Chondrocyte (in vitro differentiated cells): Measurements from ENCODE around the gene RPL13A. TPM values are rescaled to one million over a fixed set of nuclear protein-coding genes. Genes with fewer than 3 reads are reported as not detected.

Experiments
- DNase-seq: peaks from one replicate; pipeline ENCODE4 v3.0.0; 2021; ENCODE audit warnings: mixed read lengths, low spot score
- H3K27ac Mint-ChIP-seq: one replicate; pipeline ENCODE4 v1.8.0; 2021; ENCODE audit warnings: mild to moderate bottlenecking, moderate library complexity, mixed read lengths; ENCODE audit not compliant: unreplicated experiment
- H3K27me3 Mint-ChIP-seq: 2 replicates; pipeline ENCODE4 v1.8.0; 2021; ENCODE audit warnings: low read depth, mixed read lengths
- H3K36me3 Mint-ChIP-seq: 2 replicates; pipeline ENCODE4 v1.8.0; 2021; ENCODE audit warnings: low read depth, mixed read lengths
- H3K4me1 Mint-ChIP-seq: 2 replicates; pipeline ENCODE4 v1.8.0; 2021; ENCODE audit warnings: low read depth, mild to moderate bottlenecking, mixed read lengths
- H3K4me3 Mint-ChIP-seq: one replicate; pipeline ENCODE4 v1.8.0; 2021; ENCODE audit warnings: mild to moderate bottlenecking, moderate library complexity, mixed read lengths; ENCODE audit not compliant: unreplicated experiment
- H3K9me3 Mint-ChIP-seq: 2 replicates; pipeline ENCODE4 v1.8.0; 2021; ENCODE audit warnings: low read depth, mixed read lengths
- CTCF ChIP-seq: fragments of 200-600 bp; sonication (generic); IDR thresholded peaks from 2 replicates; pipeline ENCODE4 v1.5.0; 2021; ENCODE audit warnings: antibody characterized with exemption, mild to moderate bottlenecking, moderate library complexity
- total RNA-seq: library from RNA; stranded (reverse); gene quantifications from 3 replicates; pipeline ENCODE4 v1.2.1, GENCODE V29; 2021

Gene RPL13A
- total RNA-seq, 1 donor from 2014 or later = 1,602 TPM

- Mint-ChIP-seq H3K27ac (no peak overlapping the region), H3K36me3 (peaks cover 3% of the 10 kb centered on the region), H3K4me1 (peaks cover 21% of the 10 kb centered on the region), H3K9me3 (no peaks in the 10 kb centered on the region), H3K4me3 (no peak overlapping the region), H3K27me3 (peaks cover 12% of the 10 kb centered on the region)
- no peak for DNase-seq
- no peak for TF ChIP-seq CTCF
Observed at GRCh38 chr19:49445997-49446396, 41.4 kb upstream of the RPL13A start.

GRCh38 chr19:49447485-49448431, 39.6 kb upstream of the RPL13A start:
- H3K27me3 Mint-ChIP-seq = no peaks in the 10 kb centered on the region
- no peak overlapping the region for H3K4me3 Mint-ChIP-seq
- no peak for DNase-seq
- H3K36me3 Mint-ChIP-seq = peaks cover 3% of the 10 kb centered on the region
- peaks cover 21% of the 10 kb centered on the region for H3K4me1 Mint-ChIP-seq
- no peak overlapping the region for H3K27ac Mint-ChIP-seq
- no peak for TF ChIP-seq CTCF
- no peaks in the 10 kb centered on the region for H3K9me3 Mint-ChIP-seq

- no peaks in the 10 kb centered on the region for H3K27me3 Mint-ChIP-seq
- no peak overlapping the region for H3K27ac Mint-ChIP-seq
- H3K9me3 Mint-ChIP-seq = no peaks in the 10 kb centered on the region
- peaks cover 3% of the 10 kb centered on the region for H3K36me3 Mint-ChIP-seq
- TF ChIP-seq CTCF = no peak
- DNase-seq = no peak
- H3K4me3 Mint-ChIP-seq = no peak overlapping the region
- peaks cover 24% of the 10 kb centered on the region for H3K4me1 Mint-ChIP-seq
Observed at GRCh38 chr19:49448432-49448786, 39.0 kb upstream of the RPL13A start.

GRCh38 chr19:49450405-49450804, 37.0 kb upstream of the RPL13A start:
- no peak for DNase-seq
- Mint-ChIP-seq H3K27ac (no peak overlapping the region), H3K4me1 (peaks cover 31% of the 10 kb centered on the region), H3K4me3 (peak overlapping the region; percentile 86), H3K36me3 (peaks cover 3% of the 10 kb centered on the region), H3K27me3 (no peaks in the 10 kb centered on the region), H3K9me3 (no peaks in the 10 kb centered on the region)
- no peak for TF ChIP-seq CTCF

GRCh38 chr19:49451430-49452181, 35.8 kb upstream of the RPL13A start, which contains the start of gene PIH1D1:
Gene PIH1D1, minus strand, starts transcription at chr19:49451814. Its CDS starts 240 bp downstream, at chr19:49451574.
- DNase-seq = no peak
- H3K4me3 Mint-ChIP-seq = peak within 1 kb of the TSS; percentile 86
- peak; percentile 41 for TF ChIP-seq CTCF
- peaks cover 31% of the 10 kb centered on the region for H3K4me1 Mint-ChIP-seq
- peak within 1 kb of the TSS; percentile 100 for H3K27ac Mint-ChIP-seq
- no peaks in the 10 kb centered on the region for H3K9me3 Mint-ChIP-seq
- peaks cover 3% of the 10 kb centered on the region for H3K36me3 Mint-ChIP-seq
- no peaks in the 10 kb centered on the region for H3K27me3 Mint-ChIP-seq
